GM19023 (cell line): Measurements from ENCODE around the gene ZNF469.

Experiments
- ATAC-seq: cut with Tn5 transposase; IDR thresholded peaks from one replicate; pipeline ENCODE4 v1.9.1; 2021; ENCODE audit warnings: mild to moderate bottlenecking, moderate library complexity; ENCODE audit not compliant: unreplicated experiment

Gene ZNF469

DNA sequence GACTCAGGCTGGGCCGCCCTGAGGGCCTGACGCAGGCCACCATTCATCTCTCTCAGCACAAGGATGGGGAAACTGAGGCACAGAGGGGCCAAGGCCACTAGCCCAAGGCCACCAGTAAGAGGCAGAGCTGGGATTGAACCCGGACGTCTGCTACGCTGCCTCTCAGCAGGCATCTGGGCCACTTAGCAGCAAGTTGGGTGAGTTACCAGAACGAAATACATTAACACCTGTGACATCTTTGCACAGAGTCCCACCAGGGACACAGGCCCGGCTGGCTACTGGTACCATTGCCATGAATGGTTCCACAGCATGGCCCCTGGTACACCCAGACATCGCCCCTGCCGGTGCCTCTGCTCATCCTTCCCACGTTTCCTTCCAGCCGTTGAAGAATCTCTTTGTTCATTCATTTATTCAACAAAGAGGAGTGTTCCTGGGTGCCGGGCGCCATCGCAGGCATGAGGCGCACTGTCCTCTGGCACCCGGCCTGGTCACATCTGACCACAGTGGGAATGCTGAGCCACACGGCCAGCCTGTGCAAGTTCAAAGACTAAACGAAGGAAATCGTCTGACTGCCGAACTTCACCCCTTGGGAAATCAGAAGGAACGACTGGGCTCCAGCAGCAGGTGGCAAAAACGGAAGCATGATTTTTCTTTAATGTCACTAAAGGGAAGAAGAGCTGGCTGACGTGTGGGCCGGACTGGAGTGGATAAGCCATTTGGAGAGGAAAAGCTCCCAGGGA, 7.4 kb upstream of the ZNF469 start:
- ATAC-seq: no peak

DNA sequence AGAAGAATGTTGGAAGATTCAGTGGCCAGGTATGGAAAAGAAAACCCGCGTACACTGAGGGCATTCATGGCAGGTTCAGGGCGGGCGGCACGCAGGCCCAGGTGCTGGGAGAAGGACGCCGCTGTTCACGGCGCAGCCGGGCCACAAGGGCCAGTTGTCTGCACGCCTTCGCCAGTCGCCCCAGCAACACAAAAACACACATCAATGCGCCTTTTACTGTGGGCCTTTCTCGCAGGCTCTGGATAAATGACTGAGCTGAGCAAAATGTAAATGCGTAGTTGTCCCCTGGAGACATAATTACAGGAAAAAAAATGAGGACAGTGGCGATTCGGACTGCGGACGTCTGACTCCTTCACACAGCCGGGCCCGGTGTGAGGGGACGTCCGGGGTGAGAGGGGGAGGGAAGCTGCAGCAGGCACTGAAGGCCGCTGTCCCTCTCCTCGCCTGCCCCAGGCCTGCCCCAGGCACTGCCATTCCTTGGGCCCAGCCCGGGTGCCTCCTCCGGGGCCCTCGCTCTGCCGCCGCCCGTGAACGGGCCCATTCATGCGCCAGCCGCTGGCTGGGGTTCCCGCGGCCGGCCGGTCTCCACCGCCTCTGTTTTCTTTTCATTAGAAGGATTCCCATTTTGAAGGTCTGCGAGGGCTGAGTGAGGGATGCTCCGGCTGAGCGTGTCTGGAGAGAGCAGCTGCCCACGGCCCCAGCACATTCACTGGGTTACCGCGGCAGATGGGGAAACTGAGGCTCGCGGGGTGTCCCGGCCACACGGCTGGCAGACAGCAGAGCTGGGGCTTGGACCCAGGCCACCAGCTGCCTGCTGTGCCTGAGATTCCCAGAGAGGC, 6.5 kb upstream of the ZNF469 start:
- ATAC-seq: no peak

DNA sequence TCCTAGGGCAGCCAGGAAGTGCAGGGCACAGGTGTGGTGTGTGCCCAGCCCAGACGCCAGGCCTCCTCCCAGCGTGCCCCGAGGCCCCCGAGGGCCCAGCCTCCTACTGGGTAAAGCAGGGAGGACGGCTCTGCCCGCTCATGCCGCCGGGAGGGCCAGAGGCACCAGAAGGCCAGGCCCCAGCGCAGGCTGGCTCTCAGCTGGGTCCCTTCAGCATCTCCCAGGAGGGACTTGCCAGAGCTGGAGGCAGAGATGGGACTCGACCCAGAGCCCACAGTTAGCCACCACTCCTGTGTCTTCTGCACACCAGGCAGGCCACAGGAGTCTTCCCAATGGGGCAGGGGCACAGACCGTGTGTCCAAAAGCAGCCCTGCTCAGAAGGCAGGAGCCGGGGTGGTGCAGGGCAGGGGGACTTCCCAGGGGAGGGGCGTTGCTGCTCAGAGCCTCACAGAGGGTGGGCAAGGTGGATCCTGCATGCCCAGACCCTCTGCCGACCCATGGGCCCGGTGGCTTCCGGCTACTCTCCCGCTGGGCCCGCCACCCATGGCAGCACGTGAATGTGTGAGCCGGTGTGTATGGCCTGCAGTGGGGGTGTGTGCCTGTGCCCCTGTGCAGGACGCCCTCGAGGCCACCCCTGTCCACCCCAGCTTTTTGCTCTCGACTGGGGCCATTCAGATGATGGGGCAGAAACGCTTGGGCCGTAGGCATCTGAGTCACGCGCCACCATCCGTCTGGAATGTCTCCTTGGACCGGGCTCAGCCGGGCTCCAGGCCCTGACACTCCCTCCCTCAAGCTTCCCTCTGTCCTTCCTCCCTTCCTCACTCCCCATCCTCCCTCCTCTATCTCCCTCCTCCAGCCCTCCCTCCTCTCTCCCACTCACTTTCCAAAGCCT, 5.7 kb upstream of the ZNF469 start:
- no peak for ATAC-seq

DNA sequence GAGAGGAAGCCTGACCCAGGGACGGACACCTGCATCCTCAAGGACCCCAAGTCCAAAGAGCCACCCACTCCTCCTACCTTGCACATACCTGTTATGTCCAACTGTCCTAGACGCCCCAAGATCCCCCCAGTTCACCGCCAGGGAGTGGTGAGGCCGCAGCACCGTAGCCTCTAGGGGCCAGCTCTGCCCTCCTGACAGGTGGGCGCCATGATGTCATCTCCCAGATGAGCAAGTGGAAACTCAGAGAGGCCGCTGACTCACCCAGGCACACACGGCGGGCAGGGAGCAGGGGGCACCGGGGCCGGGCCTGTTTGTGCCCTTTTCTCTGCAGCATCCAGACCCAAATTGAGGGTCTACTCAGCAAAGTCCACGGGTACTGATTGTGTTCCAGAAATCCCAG, 4.8 kb upstream of the ZNF469 start:
- no peak for ATAC-seq

DNA sequence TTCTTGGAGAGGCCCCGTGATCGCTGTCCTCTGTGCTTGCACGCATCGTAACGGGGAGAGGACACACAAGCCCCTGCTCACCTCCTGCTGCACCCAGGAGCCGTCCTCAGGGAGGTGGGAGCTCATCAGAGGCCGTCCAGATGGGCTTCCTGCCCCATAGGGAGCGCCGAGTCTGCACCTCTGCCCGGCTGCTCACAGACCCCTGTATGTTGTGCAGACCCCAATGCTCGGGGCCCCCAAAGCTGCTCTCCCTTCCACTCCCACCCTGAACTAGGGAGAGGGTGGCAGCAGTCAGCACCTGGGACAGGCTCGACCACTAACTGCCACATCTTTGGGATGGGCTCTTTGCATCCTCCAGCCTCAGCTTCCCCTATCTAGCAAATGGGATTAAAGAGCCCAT, 4.4 kb upstream of the ZNF469 start:
- no peak for ATAC-seq

DNA sequence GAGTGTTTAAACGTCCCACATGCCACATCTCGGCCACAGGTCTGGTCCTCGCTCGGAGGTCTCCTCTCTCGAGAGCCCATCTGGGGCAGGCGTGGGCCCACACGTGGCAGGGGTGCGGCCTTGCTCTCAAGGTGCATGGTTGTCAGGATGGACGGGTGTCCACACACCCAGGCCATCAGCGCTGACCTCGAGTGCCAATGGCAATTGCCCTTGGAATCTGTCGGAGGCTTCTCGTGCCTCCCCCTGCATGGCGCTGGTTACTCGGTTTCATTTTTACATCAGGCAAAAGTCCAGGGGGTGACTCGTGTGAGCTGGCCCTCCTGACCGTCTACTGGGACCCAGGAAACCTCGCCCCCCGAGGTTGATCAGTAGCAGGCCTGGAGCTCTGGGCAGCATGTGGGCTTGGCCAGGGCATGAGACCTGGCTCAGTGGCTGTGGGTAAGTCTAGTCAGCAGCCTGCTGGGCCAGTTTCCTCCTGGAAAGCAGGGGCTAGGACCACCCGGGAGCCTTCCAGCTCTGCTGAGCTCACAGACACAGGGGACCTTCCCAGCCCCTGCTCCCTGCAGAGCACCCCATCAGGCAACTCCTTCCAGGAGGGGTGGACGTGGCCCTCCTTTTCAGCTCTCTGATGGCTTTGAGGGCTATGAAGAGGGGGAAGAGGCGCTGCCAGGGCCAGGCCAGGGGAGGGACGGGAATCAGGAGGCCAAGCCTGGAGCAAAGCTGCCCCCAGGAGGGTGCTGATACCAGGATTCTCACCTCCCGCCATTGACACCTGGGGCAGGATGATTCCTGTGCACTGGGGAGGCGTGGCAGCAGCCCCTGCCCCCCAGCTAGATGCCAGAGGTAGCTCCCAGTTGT, 3.7 kb upstream of the ZNF469 start:
- ATAC-seq: no peak

DNA sequence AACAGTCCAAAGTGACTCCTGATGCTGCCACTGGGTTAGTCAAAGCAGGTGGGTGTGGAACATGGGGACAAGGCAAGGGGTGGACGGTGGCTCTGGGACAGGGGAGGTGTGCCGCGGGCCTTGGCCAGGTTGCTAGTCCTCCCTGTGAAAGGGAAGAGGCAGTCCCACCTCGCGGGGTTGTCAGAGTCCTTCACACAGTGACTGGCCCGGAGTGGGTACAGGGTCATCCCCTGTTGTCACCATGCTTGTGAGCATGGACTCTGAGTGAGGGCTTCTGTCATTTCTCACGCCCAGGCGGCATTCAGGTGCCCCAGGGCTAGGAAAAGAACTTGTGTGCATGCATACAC, 3.1 kb upstream of the ZNF469 start:
- no peak for ATAC-seq

DNA sequence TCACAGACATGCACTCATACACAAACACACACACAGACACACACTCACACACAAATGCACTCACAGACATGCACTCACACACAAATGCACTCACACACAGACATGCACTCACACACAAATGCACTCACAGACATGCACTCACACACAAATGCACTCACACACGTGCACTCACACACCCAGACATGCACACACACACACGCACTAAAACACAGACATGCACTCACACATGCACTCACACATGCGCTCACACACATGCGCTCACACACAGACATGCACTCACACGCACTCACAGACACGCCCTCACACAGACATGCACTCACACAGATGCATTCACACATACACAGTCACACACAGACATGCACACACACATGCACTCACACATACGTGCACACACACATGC, 2.7 kb upstream of the ZNF469 start:
- ATAC-seq: no peak

DNA sequence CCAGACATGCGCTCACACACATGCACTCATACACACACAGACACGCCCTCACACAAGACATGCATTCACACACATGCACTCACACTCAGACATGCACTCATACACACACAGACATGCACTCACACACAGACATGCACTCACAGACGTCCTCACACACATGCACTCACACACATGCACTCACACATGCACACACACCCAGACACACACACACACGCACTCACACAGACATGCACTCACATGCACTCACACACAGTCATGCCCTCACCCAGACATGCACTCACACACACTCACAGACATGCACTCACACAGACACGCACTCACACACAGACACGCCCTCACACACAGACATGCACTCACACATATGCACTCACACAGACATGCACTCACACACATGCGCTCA, 2.1 kb upstream of the ZNF469 start:
- ATAC-seq: no peak

DNA sequence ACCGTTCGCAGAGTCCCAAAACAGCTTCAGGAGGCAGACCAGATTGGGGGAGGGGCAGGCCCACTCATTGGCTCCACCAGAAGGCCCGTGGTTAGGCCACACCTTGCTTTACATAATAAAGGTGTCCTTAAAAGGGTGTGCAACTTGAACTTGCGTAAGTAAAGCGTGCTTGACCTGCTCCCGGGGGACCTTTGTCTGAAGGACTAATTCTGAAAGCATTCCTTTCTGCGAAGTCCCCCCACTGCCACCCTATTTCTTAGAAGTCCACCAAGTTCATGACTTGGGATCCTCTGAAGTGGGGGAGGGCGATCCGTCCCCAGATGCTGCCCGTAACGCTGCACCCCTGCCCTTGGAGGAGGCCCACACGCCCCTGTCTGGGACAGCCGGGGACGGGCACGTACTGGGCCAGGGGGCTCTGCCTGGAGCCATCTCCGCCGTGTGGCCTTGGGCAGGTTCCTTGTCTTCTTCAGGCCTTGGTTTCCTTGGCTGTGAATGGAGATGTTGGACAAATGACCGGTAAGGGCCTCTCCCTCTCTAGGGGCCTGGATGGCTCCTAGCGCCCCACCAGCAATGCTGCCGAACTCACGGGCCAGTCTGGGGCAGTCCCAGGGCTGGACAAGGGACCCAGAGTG, 823 bp upstream of the ZNF469 start:
- ATAC-seq: no peak

DNA sequence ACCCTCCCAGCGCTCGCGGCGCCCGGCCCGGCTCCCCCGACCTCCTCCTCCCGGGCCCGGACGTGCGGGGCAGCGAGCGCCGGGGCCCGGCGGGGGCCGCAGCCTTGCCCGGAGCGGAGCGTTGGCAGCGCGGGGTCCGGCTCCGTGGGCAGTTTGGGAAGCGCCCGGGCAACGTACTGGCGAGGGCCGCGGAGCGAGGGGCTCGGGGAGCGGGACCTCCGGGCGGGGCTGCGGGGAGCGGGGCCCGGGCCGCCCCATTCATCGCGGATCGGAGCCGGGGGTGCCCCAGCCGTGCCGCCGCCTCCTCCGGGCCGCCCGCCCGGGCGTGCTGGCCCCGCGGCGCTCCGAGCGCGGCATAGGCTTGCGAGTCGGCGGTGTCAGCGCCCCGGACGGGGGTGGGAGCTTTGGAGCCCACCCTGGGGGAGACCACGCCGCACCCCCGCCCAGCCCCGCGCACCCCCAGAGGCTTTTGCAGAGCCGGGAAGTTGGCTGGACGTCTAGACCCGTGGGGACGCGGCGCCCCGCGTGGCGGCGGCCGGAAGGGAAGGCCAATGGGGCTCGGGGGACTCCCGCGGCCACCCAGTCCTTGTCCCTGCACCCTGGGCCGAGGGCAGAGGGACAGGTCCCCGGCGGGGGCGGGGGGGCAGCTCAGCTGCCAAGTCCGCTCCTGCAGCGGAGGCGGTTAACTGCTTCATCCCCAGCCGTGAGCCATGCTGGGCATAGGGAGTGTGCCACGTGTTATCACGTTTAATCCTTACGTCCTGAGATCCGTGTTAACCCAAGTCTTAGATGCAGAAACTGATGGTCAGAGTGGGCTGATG, 852 bp downstream of the ZNF469 start:
- no peak for ATAC-seq

DNA sequence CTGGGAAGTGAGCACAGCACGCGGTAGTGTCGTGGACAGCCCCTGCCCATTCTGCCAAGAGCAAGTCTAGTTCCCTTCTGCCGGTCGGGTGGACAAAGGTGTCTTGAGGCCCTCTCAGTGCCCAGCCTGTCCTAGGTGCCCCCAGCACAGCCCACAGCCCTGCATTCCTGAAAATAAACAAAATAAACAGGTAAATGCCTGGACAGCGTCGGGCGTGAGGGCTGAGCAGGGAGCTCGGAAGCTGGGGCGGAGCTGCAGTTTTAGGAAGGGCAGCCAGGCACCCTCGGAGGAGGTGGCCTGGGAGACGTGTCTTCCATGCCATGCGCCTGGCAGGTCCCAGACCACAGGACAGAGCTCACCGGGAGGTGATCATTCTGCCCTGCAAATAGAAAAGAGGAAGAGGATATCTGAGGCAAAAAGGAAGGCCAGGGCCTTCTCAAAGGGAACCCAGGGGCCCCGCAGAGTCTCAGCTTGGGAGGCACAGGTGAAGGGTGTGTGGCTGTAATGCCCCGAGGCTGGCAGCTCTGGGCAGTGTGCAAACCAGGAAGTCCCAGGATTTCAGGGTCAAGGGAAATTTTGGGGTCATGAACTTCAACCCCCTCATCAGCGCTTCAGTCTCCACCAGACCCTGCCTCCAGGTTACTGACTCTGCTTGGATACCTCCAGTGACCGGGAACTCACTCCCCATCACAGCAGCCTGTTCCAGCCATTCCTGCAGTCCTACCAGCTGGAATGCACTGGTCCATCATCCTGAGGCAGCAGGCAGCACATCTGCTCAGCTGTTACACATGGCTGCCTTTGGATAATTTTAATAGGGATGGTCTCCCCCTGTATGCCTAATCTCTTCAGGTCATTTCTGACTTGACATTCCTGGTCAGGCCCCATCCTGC, 1.7 kb downstream of the ZNF469 start:
- ATAC-seq: no peak

DNA sequence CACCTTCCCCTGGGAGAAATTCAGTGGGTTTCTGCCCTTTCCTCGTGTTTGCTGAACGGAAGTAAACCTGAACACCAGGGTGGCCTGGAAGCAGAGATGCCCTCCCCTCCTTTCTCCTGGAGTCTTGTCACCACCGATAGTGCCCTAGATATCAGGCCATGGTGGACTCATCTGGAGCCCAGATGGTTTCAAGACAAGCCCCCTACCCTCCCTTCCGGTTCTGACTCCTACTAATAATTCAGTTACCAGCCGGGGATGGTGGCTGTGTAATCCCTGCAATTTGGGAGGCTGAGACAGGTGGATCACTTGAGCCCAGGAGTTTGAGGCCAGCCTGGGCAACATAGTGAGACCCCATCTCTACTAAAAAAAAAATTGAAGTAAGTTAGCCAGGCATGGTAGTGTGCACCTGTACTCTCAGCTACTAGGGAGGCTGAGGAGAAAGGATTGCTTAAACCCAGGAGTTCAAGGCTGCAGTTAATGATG, 2.4 kb downstream of the ZNF469 start:
- ATAC-seq: no peak

DNA sequence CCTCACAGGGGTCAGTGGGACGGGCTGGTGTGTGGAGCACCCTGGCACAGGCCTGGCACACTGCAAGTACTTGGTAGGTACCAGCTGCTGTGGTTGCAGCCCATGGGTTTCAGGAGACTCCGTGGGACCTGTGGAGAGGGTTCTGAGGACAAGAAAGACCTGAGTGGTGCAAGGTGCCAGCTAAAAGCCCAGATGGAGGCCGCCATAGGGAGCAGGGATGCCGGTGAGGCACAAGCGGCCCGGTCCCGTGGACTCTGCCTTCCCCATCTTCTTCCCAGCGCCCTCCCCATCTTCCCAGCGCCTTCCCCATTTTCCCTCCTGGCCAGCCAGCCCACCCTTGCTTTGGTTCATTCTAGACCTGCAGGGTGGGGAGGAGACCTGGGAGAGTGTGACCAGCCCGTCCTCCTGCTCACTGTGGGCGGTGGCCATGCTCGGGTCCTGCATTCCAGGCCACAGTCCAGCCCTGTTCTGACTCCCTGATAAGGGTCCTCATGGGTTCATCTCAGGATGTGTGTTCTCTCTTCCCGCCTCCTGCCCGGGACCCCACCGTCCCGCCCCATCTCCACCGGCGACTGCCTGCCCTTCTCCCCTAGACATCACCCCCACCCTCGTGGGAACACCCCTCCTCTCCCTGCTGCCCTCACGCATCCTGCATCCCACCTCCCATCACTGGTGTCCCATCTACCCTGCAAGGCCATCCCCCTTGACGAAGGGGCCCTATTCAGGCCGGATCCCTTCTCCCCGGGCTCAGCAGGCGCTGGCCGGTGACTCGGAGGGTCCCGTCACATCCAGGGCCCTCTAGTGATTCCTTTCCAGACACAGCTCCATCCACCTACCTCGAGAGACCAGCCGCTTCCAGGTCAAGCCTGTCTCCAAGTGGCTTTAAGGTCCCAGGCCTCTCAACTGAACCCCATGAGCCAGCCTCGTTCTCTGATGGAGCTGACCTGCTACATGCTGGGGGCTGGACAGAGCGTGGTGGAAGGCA, 3.4 kb downstream of the ZNF469 start:
- ATAC-seq: no peak

DNA sequence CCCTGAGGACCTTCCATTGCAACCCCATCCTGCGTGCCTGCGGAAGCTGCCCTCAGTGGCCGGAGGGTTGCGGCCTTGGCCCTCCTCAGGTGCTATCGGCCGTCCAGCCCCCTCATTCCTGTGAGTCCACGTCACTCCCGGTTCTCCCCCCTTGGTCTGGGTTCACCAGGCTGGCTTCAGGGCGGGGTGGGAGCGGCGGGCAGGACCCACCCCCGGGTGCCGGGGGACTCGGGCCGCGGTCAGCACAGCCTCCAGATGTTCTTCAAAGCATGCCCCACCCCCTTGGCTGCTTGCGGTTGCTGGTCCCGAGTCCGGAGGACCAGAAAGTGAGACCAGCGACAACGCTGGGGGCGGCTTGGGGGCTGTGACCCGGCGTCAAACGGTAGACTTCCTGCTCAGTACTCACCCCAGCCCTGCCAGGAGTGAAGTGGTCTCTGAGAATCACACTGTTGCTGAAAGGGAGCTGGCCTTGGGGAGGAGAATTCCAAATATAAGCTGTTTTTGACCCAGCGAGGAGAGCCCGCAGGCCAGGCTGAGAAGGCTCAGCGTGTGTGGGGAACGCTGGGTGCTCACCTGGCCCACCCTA, 4.5 kb downstream of the ZNF469 start:
- no peak for ATAC-seq

DNA sequence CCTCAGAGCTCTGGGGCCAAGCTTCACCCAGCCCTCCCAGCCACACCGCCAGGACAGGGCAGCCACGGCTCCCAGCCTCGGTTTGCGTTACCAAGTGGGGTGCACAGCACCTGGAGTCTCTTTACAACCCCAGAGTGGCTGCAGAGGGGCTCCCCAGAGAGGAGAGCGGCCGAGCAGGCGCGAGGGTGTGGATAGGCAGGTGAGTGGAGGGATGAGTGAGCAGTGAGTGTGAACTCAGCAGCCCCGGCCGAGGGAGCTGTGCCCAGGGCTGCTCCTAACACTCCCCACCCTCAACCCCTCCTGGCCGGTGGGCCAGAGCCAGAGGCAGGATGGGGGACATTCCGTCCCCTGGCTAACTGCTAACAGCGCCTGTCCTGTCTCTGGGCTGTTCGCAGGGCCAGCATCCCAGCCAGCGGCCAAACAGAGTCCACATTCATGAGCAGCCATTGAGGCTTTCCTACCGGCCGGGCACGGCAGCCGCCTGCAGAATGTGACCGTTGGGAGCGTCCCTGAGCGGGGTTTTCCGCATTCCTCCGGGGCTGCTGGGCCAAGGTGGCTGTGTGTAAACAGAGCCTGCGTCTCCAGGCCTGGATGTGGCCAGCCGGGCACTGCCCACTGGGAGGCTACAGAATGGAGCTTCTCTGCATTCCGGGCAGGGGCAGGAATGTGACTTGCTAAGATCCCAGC, 5.3 kb downstream of the ZNF469 start:
- no peak for ATAC-seq
